H7 (cell line): ENCODE results near the gene NLRC3. TPM values are rescaled to one million over a fixed set of nuclear protein-coding genes. Genes with fewer than 3 reads are reported as not detected.

Source experiments
- DNase-seq: peaks from one replicate; pipeline ENCODE4 v3.0.0; 2012
- H3K27me3 ChIP-seq: 2 replicates; pipeline ENCODE4 v1.6.0; 2011; ENCODE audit warnings: mild to moderate bottlenecking, low read length; ENCODE audit not compliant: control insufficient read depth, insufficient read depth
- H3K36me3 ChIP-seq: replicated peaks from 2 replicates; pipeline ENCODE4 v1.5.1; 2011; ENCODE audit warnings: low read length; ENCODE audit not compliant: control insufficient read depth, insufficient read depth
- H3K4me3 ChIP-seq: 2 replicates; pipeline ENCODE4 v1.5.1; 2011; ENCODE audit warnings: low read depth, mild to moderate bottlenecking, control low read depth, low read length, moderate library complexity; ENCODE audit not compliant: insufficient read depth
- total RNA-seq: library from RNA; depleted of rRNA; stranded (reverse); fragments of >200 nt; shearing (Covaris generic); gene quantifications from 2 replicates; pipeline ENCODE4 v1.2.3, GENCODE V29; 2014

The NLRC3 gene
- total RNA-seq, 1 experiment from 2014 or later = 0.03 TPM

DNA sequence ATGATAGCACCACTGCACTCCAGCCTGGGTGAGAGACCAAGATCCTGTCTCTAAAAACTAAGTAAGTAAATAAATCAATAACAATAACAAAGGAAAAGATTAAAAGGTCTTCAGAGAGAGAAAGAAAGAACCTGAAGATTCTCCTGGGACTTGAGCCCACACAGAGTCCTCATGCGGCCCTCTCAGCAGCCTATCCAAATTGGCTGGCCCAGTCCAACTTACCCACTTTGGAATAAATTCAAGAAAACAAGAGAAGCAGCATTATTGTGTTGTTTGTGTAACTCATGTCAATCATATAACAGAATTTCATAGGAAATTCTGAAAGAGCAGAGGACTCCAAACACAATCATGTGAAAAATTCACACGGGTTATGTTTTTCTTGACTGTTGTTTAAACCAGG, 30.4 kb upstream of the NLRC3 start:
- Histone ChIP-seq H3K36me3 (peaks cover 2% of the 10 kb centered on the region), H3K4me3 (no peak overlapping the region), H3K27me3 (no peaks in the 10 kb centered on the region)
- DNase-seq = no peak

DNA sequence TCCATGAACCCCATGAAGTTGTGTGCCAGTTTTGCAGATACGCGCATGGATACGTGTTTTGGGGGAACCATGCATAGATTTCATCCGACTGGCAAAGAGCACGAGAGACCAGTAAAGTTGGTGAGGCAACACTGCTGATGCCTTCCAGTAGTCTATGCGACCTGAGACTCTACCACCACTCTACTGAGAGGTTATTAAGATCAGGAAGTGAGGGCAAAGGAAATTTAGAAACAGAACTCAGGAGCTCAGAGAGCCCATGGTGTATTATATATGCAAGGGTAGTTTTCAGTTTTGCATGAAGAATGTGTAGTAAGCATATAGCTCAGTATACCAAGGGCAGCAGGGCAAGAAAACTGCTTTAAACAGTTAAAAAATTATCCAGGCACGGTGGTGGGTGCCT, 30.0 kb upstream of the NLRC3 start:
- Histone ChIP-seq H3K36me3 (peaks cover 4% of the 10 kb centered on the region), H3K27me3 (no peaks in the 10 kb centered on the region), H3K4me3 (no peak overlapping the region)
- no peak for DNase-seq

DNA sequence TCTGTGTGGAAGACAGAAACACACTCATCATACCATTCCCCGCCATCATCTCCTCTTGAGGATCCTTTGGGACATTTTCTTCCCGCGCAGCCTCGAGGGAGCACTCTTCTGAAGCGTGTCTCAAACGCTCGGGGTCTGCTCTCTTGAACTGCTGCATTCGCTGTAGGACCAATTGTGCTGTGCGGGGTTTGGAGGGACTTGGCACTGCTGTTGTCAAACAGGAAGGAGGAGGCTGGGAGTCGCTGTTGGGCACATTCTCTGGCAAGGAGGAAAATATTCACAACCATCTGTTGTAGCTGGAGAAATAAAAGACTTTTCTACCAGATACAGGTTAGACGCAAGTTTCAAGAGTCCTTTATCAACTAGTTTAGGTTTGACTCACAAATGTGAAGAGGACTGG, 29.2 kb upstream of the NLRC3 start:
- no peak overlapping the region for H3K4me3 ChIP-seq
- H3K36me3 ChIP-seq = peaks cover 6% of the 10 kb centered on the region
- no peaks in the 10 kb centered on the region for H3K27me3 ChIP-seq
- no peak for DNase-seq

DNA sequence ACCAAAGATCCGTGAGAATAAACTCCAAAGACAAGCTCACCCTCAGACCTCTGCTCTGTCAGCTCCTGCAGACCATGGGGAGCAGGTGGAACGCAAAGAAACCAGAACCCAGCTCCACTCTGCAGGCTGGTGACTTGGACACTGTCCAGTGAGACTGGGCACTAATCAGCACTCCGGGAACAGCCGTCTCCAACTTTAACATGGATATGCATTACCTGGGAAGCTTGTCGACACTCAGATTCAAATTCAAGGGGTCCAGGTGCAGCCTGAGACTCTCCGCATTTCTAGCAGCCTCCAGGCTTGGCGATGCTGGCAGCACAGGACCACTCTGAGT, 25.1 kb upstream of the NLRC3 start:
- H3K36me3 ChIP-seq = peaks cover 17% of the 10 kb centered on the region
- no peaks in the 10 kb centered on the region for H3K27me3 ChIP-seq
- H3K4me3 ChIP-seq = no peak overlapping the region
- DNase-seq = no peak

DNA sequence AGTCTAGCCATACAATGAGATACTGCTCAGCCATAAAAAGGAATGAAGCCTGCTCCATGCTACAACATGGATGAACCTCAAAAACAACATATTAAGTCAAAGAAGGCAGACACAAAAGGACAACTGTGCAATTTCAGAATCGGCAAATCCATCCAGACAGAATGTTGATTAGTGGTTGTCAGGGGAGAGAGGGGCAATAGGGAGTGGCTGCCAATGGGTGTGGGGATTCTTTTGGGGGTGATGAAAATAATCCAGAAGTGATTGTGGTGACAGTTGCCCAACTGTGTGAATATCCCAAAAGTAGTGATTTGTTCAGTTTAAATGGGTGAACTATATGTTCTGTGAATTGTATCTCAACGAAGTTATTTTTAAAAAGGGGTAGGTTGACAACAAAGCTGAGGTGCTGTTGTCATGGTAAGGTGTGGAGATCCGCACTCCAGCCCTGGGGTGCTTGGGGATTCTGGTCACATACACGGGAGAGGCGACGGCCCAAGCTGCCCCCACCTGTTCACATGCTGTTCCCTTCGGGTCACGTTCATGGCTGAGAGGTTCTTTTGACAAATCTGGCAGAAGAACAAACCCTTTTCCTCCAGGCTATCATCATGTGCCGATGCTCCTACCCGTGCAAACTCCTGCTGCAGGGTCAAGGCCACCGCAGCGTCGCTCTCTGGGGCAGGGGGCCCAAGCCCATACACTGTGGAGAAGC, 24.6 kb upstream of the NLRC3 start:
- Histone ChIP-seq H3K36me3 (peaks cover 17% of the 10 kb centered on the region), H3K27me3 (no peaks in the 10 kb centered on the region), H3K4me3 (no peak overlapping the region)
- no peak for DNase-seq

DNA sequence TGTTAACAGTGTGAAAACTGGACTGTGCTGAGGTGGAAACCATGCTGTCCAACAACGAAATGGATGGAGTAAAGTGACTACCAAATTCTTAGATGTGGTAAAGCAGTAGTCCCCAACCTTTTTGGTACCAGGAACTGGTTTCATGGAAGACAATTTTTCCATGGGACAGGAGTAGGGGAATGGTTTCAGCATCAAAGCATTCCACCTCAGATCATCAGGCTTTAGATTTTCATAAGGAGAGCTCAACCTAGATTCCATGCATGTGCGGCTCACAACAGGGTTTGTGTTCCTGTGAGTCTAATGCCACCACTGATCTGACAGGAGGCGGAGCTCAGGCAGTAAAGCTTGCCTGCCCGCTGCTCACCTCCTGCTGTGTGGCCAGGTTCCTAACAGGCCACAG, 22.7 kb upstream of the NLRC3 start:
- H3K27me3 ChIP-seq = no peaks in the 10 kb centered on the region
- DNase-seq = peak; percentile 7
- peaks cover 17% of the 10 kb centered on the region for H3K36me3 ChIP-seq
- H3K4me3 ChIP-seq = no peak overlapping the region

DNA sequence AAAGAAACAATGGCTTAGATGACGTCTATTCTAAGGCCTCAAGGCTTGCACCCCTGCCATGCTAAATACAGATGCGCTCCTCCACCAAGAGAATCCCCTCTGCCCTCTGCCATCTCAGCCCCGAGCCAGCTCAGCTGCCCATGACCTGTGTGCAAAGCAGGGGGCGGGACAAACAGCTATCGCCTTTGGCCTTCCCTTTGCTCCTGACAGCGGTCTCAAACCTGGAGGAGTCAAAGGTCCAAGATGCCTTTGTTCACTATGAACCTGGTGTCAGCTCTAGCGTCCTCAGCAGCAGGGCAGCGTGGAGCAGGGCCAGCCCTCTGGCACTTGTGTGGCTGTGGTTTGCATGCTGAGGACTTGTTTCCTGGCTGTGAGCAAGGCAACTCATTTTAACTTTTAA, 21.9 kb upstream of the NLRC3 start:
- H3K27me3 ChIP-seq = no peaks in the 10 kb centered on the region
- H3K36me3 ChIP-seq = peaks cover 17% of the 10 kb centered on the region
- no peak overlapping the region for H3K4me3 ChIP-seq
- peak; percentile 25 for DNase-seq

DNA sequence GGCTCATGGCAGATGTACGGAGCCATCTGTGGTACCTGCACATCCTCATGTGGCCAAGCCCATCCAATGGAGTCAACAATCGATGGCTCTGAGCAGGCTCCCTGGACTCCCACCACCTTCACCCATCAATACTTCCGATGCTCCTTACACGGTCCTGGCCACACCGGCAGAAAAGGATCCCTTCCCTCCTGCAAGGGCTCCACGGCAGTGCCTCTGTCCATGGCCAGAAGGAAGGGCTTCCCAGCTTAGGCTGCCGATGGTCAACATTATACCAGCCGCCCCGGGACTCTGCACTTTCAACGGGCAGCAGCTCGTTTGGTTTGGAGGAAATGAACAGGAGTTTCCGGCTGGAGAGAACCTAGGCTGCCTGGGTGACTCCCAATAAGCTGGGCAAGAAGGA, 21.0 kb upstream of the NLRC3 start:
- Histone ChIP-seq H3K27me3 (no peaks in the 10 kb centered on the region), H3K4me3 (no peak overlapping the region), H3K36me3 (peaks cover 17% of the 10 kb centered on the region)
- DNase-seq = peak; percentile 22

DNA sequence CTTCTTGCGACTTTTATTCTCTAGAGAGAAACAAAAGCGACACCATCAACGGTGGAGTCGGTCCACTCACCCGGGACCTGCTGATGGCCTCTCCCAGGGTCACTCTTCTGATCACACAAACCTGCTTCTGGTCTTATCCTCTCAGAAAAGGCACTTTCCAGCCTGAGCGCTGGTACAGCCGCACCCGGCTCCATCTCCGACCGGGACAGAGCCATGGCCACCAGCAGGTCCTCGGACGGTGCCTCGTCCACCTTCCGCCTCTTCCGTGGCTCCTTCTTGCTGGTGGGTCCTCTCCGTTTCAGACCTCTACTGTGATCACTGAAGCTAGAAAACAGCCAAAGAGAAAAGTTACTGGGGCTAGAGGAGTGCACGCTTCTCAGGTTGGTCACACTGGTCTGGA, 20.5 kb upstream of the NLRC3 start:
- Histone ChIP-seq H3K36me3 (peaks cover 17% of the 10 kb centered on the region), H3K4me3 (no peak overlapping the region), H3K27me3 (no peaks in the 10 kb centered on the region)
- no peak for DNase-seq

DNA sequence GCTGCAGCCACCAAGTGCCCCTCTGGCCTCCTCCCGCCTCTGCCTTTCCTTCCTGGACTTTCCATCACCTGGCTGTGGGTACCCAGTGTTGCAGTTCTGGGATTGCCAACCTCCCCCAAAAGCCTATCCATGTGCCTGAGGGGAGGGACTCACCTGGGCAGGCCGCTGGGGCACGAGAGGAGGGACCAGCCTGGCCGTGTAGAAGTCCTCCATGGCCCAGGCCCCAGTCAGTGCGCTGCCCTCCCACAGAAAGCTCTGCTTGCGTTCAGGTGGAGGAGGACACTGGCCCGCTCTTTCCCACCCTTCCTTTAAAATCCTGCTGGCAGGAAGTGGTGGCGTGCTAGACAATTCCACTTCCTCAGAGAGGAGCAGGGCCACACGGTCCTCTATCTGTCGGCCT, 20.0 kb upstream of the NLRC3 start:
- Histone ChIP-seq H3K4me3 (no peak overlapping the region), H3K27me3 (no peaks in the 10 kb centered on the region)

DNA sequence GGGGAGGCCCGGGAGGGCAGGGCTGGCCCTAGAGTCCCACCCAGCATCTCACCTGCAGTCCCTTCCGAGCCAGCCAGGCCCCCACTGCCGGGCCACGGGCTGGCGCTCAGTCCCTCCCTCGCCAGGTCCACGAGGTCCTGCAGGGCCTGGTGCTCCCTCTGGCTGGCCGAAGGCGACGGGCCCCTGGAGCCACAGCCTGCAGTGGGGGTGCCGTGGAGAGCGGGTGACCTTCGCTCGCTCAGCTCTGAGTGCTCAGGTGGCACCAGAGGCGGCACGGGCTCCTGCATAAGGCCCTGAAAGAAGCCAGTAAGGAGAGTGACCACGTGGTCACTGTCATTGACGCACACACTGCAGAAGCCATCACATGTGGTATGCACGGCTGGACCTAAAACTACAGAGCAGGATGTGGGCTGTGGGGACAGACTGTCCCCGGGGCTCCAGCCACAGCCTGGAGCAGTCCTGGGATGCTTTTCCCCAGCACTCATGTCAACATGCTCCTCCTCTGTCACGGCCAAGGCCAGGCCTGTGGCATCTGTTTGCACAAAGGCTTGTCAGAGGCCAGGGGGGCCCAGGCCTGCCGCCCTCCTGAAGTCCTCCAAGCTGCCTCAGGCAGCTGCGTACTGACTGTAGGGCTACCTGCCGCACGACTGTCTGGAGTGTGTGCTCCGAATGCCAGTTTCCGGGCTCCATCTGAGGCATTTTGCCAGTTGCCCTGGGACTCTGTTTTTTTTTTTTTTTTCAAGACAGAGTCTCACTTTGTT, 19.1 kb upstream of the NLRC3 start:
- no peaks in the 10 kb centered on the region for H3K27me3 ChIP-seq
- peak; percentile 55 for DNase-seq
- H3K4me3 ChIP-seq = no peak overlapping the region
- H3K36me3 ChIP-seq = peaks cover 12% of the 10 kb centered on the region

More for the DNA sequence above, 20.0 kb upstream of the NLRC3 start:
- peak; percentile 42 for DNase-seq
- peaks cover 16% of the 10 kb centered on the region for H3K36me3 ChIP-seq

DNA sequence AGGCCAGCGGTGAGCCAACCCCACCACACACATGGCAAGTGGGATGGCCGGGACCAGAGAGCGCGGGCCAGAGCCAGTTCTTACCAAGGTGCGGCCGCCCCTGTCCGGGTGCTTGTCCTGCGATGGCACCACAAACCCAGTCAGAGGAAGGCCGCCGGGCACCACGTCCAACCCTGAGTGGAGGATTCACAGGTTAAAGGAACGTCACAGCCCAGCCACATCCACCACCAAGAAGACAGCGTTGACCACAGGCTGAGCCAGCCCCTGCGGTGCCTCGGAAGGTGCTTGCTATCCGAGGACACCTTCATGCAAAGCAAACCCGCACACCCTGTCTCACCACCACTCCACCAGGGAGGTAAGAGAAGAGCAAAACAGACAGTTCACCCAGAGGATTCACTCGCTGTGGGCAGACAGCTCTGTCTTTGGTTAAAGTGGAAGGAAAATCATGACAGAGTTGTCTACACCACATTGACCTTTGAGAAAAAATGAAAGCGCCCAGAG, 18.4 kb upstream of the NLRC3 start:
- peak; percentile 38 for DNase-seq

DNA sequence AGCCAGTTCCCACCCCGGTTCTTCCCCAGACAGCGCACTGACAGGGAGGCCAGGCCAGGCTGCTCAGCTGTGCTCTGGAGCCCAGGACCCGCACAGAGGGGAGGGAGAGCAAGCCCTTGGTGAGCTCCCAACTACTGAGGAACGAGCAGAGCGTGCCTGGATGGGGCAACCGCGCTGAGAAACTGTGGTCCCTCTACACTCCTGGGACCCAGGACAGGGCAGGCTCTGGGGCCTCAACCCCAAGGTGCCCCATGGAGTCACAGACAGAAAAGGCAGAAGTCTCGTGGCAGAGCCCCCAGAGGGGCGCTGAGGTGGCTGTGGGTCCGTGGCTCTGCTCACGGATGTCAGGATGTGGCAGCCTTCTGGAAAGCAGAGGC, 17.9 kb upstream of the NLRC3 start:
- H3K27me3 ChIP-seq = no peaks in the 10 kb centered on the region
- H3K36me3 ChIP-seq = peaks cover 7% of the 10 kb centered on the region
- no peak for DNase-seq
- H3K4me3 ChIP-seq = no peak overlapping the region

More for the DNA sequence above, 18.4 kb upstream of the NLRC3 start:
- Histone ChIP-seq H3K4me3 (no peak overlapping the region), H3K36me3 (peaks cover 9% of the 10 kb centered on the region), H3K27me3 (no peaks in the 10 kb centered on the region)

DNA sequence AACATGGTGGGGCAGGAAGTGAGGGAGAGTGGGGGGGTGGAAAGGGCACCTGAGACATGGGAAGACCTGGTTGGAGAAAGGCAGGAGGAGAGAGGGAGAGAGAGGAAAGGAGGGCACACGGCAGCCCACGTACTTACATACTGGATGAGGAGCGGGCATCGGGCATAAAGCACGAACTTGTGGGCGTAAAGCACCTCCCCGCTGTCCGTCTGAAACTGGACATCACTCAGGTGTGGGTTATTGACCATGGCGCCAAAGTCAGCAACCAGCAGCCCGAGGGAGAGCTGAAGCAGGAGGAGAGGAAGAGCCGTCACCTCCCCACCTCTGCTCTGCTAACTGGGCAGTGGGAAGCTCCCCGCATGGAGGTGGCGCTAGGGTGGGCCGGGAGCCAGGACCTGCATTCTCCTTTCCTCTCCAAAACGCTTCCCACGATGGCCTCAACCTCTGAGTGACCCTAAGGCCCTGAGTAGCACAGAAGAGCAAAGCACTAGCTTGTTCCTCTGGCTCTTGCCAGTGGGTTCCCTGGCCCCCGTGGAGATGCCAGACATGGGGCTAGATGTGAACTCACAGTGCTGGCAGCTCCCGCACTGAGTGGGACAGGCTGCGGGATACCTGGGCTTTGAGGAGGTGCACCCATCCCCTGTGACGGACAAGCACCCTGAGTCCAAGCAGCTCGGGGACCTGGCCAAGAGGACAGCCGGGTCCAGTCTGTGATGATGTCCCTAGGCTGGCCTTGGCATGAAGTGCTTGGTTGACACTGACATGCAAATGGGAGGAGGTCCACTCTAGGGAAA, 17.3 kb upstream of the NLRC3 start:
- no peak overlapping the region for H3K4me3 ChIP-seq
- DNase-seq = peak; percentile 47
- H3K36me3 ChIP-seq = peaks cover 3% of the 10 kb centered on the region
- no peaks in the 10 kb centered on the region for H3K27me3 ChIP-seq

DNA sequence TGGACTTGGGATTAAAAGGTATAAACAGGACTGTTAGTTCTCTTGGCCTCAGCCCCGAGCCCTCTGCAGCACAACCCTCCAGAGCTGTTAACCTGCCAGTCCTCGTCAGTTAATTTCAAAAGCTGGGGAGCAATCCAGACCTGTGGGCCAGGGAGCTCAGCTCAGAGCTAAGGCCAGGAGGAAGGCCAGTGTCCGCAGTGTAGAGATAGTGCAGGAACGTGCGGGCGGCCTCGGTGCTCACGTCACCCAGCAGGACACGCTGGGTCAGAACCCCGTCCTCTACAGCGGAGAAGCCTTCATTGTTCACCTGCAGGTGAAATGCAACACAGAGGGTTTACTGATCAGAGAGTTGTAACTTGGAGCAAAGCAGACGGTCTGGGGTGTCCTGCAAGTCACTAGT, 15.4 kb upstream of the NLRC3 start:
- no peaks in the 10 kb centered on the region for H3K27me3 ChIP-seq
- no peak overlapping the region for H3K4me3 ChIP-seq
- H3K36me3 ChIP-seq = peaks cover 1% of the 10 kb centered on the region
- DNase-seq = no peak
